ENCODE data around the gene RANBP3.

Gene RANBP3

DNA sequence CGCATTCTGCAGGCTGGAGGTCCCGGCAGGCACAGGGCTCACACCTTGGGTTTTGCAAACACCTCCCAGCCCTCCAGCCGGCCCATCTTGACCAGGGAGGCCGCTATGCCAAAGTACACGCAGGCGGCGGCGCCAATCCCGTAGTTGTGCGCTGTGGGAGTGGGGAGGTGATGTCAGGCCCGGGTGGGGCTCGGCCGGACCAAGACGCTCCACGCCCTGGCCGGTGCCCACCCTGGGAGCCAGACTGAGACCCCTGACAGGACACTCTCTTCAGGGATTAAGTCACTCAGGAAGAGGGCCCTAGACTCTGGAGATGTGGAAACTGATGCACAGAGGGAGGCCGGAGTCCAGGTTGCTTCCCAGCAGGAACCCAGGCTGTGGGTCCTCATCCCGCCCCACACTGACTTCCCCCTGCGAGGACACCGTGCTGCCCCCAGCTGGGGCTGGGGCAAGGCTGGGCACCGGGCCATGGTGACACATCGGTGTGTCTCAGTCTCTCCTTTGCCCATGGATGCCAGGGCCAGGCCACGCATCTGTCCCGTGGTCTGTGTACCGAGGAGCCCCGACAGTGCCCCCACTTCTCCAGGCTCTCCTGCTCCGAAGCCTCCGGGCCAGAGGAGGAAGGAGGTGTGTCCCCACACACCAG, 83.1 kb downstream of the RANBP3 start:
- TF ChIP-seq TEAD4 (IDR thresholded peaks at IDR 0.05) (no peak), EP300 (IDR thresholded peaks at IDR 0.05; ENCODE audit: borderline replicate concordance) (0 out of 2 replicates have a peak, but pooled peaks have one; percentile 57), CREB1 (IDR thresholded peaks at IDR 0.05; ENCODE audit: low read depth) (no peak), NFIC (IDR thresholded peaks at IDR 0.05) (peak; percentile 29; the same call in 1 of the 2 replicates), YY1 (IDR thresholded peaks at IDR 0.05; ENCODE audit: low read depth) (no peak), TCF12 (IDR thresholded peaks at IDR 0.05; ENCODE audit: low read depth) (peak; percentile 62; the same call in 1 of the 2 replicates), EGR1 (IDR thresholded peaks at IDR 0.05) (no peak), ZBTB7A (IDR thresholded peaks at IDR 0.05; ENCODE audit: low read depth) (no peak), FOXM1 (IDR thresholded peaks at IDR 0.05; ENCODE audit: borderline replicate concordance, low read depth) (no peak), CEBPB (IDR thresholded peaks at IDR 0.05) (no peak), RAD21 (IDR thresholded peaks at IDR 0.05; ENCODE audit: low read depth) (no peak), TAF1 (IDR thresholded peaks at IDR 0.05; ENCODE audit: low read depth) (no peak)
- TF ChIP-seq, protein P1, sequence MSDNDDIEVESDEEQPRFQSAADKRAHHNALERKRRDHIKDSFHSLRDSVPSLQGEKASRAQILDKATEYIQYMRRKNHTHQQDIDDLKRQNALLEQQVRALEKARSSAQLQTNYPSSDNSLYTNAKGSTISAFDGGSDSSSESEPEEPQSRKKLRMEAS (IDR thresholded peaks at IDR 0.05): no peak
- TF ChIP-seq, protein P2, sequence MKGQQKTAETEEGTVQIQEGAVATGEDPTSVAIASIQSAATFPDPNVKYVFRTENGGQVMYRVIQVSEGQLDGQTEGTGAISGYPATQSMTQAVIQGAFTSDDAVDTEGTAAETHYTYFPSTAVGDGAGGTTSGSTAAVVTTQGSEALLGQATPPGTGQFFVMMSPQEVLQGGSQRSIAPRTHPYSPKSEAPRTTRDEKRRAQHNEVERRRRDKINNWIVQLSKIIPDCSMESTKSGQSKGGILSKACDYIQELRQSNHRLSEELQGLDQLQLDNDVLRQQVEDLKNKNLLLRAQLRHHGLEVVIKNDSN (IDR thresholded peaks at IDR 0.05): no peak
- TF ChIP-seq, protein P3, sequence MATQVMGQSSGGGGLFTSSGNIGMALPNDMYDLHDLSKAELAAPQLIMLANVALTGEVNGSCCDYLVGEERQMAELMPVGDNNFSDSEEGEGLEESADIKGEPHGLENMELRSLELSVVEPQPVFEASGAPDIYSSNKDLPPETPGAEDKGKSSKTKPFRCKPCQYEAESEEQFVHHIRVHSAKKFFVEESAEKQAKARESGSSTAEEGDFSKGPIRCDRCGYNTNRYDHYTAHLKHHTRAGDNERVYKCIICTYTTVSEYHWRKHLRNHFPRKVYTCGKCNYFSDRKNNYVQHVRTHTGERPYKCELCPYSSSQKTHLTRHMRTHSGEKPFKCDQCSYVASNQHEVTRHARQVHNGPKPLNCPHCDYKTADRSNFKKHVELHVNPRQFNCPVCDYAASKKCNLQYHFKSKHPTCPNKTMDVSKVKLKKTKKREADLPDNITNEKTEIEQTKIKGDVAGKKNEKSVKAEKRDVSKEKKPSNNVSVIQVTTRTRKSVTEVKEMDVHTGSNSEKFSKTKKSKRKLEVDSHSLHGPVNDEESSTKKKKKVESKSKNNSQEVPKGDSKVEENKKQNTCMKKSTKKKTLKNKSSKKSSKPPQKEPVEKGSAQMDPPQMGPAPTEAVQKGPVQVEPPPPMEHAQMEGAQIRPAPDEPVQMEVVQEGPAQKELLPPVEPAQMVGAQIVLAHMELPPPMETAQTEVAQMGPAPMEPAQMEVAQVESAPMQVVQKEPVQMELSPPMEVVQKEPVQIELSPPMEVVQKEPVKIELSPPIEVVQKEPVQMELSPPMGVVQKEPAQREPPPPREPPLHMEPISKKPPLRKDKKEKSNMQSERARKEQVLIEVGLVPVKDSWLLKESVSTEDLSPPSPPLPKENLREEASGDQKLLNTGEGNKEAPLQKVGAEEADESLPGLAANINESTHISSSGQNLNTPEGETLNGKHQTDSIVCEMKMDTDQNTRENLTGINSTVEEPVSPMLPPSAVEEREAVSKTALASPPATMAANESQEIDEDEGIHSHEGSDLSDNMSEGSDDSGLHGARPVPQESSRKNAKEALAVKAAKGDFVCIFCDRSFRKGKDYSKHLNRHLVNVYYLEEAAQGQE (IDR thresholded peaks at IDR 0.05; ENCODE audit: low read depth): no peak

DNA sequence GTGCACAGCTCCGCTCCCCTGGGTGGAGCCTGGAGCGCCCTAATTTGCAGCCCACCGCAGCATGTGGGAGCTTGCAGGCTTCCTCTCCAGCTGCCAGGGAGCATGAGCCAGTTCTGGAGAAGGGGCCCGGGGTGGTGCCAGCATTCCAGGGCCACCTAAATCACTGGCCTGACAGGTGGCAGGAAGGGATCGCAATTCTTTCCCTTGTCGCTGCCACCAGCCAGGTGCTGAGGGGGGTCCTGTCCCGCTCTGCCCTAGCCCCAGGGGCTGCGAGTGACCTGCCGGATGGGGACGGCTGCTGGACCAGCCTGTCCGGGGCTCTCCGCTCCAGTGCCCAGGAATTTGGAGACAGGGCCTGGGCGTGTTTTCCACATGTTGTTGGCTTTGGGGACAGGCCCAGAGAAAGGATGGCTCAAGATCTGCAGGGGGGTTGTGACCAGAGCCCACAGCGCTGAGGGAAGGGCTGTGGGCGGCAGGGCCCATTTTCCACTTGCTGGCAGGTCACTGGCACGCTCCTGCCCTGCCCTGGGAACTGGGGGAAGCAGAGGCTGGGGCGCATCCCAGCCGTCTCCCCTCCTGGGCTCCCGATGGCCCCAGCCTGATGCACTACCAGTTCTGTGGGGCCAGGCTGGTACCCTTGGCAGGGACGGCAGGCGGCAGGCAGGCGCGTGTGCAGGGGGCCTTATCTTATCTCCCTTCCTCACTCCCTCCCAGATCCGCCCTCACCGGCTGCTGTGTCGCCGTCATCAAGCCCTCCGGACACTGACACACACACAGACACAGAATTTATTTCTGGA, 83.8 kb downstream of the RANBP3 start:
- TF ChIP-seq, protein P3 (IDR thresholded peaks at IDR 0.05; ENCODE audit: low read depth): no peak
- TF ChIP-seq, protein P2 (IDR thresholded peaks at IDR 0.05): peak; percentile 2; the same call in 1 of the 2 replicates
- TF ChIP-seq FOXM1 (IDR thresholded peaks at IDR 0.05; ENCODE audit: borderline replicate concordance, low read depth) (peak; percentile 91), ZBTB7A (IDR thresholded peaks at IDR 0.05; ENCODE audit: low read depth) (peak; percentile 98), YY1 (IDR thresholded peaks at IDR 0.05; ENCODE audit: low read depth) (no peak; the same call in none of the 2 replicates), CEBPB (IDR thresholded peaks at IDR 0.05) (no peak; the same call in none of the 2 replicates), TCF12 (IDR thresholded peaks at IDR 0.05; ENCODE audit: low read depth) (peak; percentile 99), EGR1 (IDR thresholded peaks at IDR 0.05) (peak; percentile 57; the same call in 1 of the 2 replicates), EP300 (IDR thresholded peaks at IDR 0.05; ENCODE audit: borderline replicate concordance) (peak; percentile 97), TAF1 (IDR thresholded peaks at IDR 0.05; ENCODE audit: low read depth) (no peak), TEAD4 (IDR thresholded peaks at IDR 0.05) (peak; percentile 96; the same call in 1 of the 2 replicates), CREB1 (IDR thresholded peaks at IDR 0.05; ENCODE audit: low read depth) (no peak), NFIC (IDR thresholded peaks at IDR 0.05) (peak; percentile 83), RAD21 (IDR thresholded peaks at IDR 0.05; ENCODE audit: low read depth) (no peak; the same call in 1 of the 2 replicates)
- TF ChIP-seq, protein P1 (IDR thresholded peaks at IDR 0.05): peak; percentile 76; the same call in 1 of the 2 replicates

DNA sequence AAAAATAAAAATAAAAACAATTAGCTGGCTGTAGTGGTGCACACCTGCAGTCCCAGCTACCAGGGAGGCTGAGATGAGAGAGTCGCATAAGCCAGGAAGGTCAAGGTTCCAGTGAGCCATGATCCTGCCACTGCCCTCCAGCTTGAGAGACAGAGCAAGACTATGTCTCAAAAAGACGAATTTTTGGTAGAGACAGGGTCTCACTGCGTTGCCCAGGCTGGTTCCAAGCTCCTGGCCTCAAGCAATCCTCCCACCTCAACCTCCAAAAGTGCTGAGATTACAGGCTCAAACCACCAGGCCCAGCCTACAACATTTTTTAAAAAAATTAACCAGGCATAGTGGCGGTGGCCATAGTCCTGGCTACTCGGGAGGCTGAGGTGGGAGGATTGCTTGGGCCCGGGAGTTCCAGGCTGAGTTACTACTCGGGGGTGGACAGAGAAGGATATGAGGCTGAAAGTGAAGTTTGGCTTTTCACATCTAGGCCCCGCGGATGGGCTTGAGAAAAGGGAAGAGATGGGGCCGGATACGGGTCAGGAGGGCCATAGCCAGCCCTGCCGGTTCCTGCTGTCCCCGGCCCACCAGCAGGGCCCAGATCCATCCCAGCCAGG, 84.5 kb downstream of the RANBP3 start:
- TF ChIP-seq TAF1 (IDR thresholded peaks at IDR 0.05; ENCODE audit: low read depth) (no peak), RAD21 (IDR thresholded peaks at IDR 0.05; ENCODE audit: low read depth) (no peak), EGR1 (IDR thresholded peaks at IDR 0.05) (no peak), TCF12 (IDR thresholded peaks at IDR 0.05; ENCODE audit: low read depth) (no peak), CREB1 (IDR thresholded peaks at IDR 0.05; ENCODE audit: low read depth) (no peak), TEAD4 (IDR thresholded peaks at IDR 0.05) (no peak), YY1 (IDR thresholded peaks at IDR 0.05; ENCODE audit: low read depth) (no peak), CEBPB (IDR thresholded peaks at IDR 0.05) (no peak), NFIC (IDR thresholded peaks at IDR 0.05) (no peak), EP300 (IDR thresholded peaks at IDR 0.05; ENCODE audit: borderline replicate concordance) (no peak), ZBTB7A (IDR thresholded peaks at IDR 0.05; ENCODE audit: low read depth) (no peak)
- TF ChIP-seq, protein P3 (IDR thresholded peaks at IDR 0.05; ENCODE audit: low read depth): no peak
- TF ChIP-seq, protein P1 (IDR thresholded peaks at IDR 0.05): no peak
- TF ChIP-seq, protein P2 (IDR thresholded peaks at IDR 0.05): no peak
